Islet of Langerhans (tissue), 1 donor: ENCODE results near the gene BCL2L12.
"Not testable (repeated sequence)": the region's sequence is repeated elsewhere in the genome, so short reads cannot be mapped to it uniquely, and the experiment has no call there.

Experiments used
- FAIRE-seq: peaks from one replicate; lab custom pipeline; 2011; peaks lifted over from hg19 to GRCh38; lab: Jason Lieb, UNC

The BCL2L12 gene

DNA sequence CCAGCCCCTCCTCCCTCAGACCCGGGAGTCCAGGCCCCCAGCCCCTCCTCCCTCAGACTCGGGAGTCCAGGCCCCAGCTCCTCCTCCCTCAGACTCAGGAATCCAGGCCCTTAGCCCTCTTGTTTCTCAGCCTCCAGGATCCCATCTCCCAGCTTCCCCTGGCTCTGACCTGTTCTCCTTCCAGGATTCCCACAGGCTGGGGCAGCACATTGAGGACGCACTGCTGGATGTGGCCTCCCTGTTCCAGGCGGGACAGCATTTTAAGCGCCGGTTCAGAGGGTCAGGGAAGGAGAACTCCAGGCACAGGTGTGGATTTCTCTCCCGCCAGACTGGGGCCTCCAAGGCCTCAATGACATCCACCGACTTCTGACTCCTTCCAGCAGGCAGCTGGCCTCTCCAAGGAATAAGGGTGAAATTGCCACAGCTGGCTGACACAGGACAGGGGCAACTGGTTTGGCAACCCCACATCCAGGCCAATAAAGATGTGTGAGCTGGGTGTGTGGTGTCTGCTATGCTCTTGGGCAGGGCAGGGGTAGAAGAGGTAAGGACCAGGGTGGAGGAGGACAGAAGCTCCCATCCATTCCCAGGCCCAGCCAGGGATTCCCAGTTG lies 47.6 kb downstream of the BCL2L12 start:
- no peak for FAIRE-seq

DNA sequence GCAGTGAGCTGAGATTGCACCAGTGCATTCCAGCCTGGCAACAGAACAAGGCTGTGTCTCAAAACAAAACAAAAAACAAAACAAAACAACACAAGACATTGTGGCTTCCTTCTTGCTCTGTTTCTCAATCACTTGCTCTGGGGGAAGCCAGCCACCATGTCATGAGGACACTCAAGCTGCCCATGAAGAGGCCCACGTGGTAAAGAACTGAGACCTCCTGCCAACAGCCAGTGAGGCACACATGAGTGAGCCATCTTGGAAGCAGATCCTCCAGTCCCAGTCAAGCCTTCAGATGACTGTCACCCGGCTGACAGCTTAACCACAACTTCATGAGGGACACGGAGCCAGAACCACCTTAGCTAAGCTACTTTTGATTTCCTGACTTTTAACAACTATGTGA lies 50.4 kb downstream of the BCL2L12 start:
- FAIRE-seq = no peak

- no peak for FAIRE-seq
Measured at GRCh38 chr19:49718511-49718910, 52.8 kb downstream of the BCL2L12 start.

- no peak for FAIRE-seq
Measured at GRCh38 chr19:49718991-49719390, 53.3 kb downstream of the BCL2L12 start.

GRCh38 chr19:49719420-49719819 lies 53.7 kb downstream of the BCL2L12 start:
- FAIRE-seq = not testable (repeated sequence)
